Stimulated activated CD4-positive, alpha-beta T cell treated with anti-CD3 and anti-CD28 coated beads, Interleukin-1b, Interleukin-23, amount 100 ng/mL, for 1 hour (primary cell): ENCODE measurements around the gene ANG.
"Not testable (repeated sequence)": the region's sequence is repeated elsewhere in the genome, so short reads cannot be mapped to it uniquely, and the experiment has no call there.

ENCODE experiments used
- DNase-seq, 2 donors: peaks; one replicate each; pipeline ENCODE4 v3.0.0-alpha.2; 2020; ENCODE audit warnings: low read depth in 2 of 2

ANG gene

DNA sequence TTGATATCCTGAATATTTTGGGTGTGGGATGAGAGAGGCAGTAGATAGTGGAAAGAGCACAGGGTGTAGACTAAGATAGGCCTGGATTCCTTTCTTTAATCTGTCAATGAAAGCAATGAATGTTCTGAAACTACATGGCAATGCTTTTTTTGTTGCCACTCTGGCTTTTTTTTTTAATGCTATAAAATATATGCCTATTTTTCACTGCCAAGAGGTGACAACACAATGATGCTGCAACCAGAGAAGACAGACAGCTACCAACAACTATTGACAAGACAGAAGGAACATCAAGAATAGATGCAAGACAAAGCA, 9.4 kb downstream of the ANG start:
- DNase-seq: no peak

- DNase-seq: no peak
These were observed 10.4 kb downstream of the ANG start for GRCh38 chr14:20698934-20699333.

DNA sequence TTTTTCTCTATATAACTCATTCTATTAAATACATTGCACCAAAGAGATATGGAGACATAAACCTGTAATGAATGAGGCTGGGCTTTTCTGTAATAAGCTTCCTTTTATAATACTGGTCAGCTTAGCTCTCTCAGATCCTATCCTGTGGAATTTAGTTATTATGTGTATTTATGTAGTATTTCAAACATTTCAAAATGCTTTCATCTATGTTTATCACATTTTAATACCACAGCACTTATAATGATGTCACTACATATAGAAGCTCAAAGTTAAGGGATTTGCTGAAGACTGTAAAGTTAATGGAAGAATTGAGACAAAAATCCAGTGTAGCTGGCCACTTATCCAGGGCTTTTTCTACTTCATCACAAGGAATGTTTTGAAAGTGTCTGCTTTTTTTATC, 11.4 kb downstream of the ANG start:
- DNase-seq: no peak

DNA sequence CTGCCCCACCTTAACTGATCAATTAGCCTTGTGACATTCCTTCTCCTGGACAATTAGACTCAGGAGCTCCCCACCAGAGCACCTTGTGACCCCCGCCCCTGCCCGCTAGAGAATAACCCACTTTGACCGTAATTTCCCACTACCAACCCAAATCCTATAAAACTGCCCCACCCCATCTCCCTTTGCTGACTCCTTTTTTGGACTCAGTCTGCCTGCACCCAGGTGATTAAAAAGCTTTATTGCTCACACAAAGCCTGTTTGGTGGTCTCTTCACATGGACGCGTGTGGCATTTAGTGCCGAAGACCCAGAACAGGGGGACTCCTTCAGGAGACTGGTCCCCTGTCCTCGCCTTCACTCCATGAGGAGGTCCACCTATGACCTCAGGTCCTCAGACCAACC, 12.4 kb downstream of the ANG start:
- DNase-seq: not testable (repeated sequence)

- DNase-seq: no peak
These were observed 18.2 kb downstream of the ANG start for GRCh38 chr14:20706657-20707355.

DNA sequence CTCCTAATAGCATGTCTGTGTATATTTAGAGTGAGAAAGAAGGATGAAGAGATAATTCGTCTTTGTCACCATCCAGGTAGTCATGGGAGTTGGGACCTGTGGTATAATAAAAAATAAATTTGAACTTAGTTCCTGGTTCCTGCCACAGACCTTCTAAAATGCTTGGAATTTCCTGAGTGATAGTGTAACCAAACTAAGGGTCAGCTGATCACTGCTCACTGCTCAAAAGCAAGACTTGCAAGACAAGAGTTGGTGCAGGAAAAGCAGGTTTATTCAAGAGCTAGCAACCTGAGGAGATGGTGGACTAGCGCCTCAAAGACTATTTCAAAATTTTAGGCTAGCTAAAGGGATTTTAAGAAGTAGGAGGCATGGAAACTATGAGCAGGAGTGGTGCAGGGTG, 19.1 kb downstream of the ANG start:
- DNase-seq: no peak

- DNase-seq: no peak
These were observed 22.7 kb downstream of the ANG start for GRCh38 chr14:20711261-20711660.

- no peak for DNase-seq
These were observed 23.1 kb downstream of the ANG start for GRCh38 chr14:20711685-20712084.

DNA sequence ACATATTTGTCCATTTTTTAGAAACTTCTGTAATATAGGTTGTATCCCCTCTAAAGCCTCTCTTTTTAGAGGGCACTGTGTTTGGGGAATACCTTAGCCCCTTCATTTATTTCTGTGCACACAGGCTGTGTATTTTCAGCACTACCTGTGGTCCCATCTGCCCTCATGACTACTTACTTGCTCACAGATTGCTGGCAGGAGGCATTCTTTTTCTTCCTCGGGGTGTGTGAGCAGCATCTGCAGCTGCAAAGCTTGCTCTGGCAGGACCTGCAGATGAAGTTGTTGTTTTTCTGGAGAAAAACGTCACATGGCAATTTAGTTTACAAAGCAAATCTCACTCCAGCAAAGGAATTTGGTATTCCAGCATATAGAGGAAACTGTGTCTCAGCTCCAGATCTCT, 24.3 kb downstream of the ANG start:
- no peak for DNase-seq

- DNase-seq: no peak
These were observed 26.2 kb downstream of the ANG start for GRCh38 chr14:20714593-20715250.

- DNase-seq: no peak
These were observed 31.2 kb downstream of the ANG start for GRCh38 chr14:20719777-20720176.

- no peak for DNase-seq
These were observed 32.2 kb downstream of the ANG start for GRCh38 chr14:20720741-20721140.

DNA sequence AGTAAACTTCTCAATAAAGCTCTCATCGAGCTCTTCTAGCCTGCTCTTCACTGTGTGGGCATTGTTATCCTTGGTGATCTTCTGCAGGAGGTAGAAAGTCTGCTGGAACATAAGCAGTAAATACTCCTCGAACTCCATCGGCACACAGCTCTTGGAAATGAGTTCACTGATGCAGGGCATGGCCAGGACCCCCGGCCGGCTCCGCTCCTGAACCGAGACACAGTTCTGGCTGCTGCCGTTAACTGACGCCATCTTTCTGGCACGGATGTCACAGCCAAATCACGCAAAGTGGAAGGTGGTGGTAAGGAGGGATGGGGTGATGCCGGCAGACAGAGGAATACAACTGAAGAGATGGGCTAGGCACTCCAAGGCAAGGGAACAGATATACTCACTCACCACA, 33.5 kb downstream of the ANG start:
- DNase-seq: no peak

GRCh38 chr14:20723488-20723887, 34.9 kb downstream of the ANG start:
- DNase-seq: no peak

GRCh38 chr14:20726121-20726520, 37.6 kb downstream of the ANG start:
- not testable (repeated sequence) for DNase-seq

- no peak for DNase-seq
These were observed 38.0 kb downstream of the ANG start for GRCh38 chr14:20726531-20726930.

GRCh38 chr14:20730891-20731290, 42.3 kb downstream of the ANG start:
- DNase-seq: no peak

GRCh38 chr14:20732477-20732876, 43.9 kb downstream of the ANG start:
- DNase-seq: no peak

DNA sequence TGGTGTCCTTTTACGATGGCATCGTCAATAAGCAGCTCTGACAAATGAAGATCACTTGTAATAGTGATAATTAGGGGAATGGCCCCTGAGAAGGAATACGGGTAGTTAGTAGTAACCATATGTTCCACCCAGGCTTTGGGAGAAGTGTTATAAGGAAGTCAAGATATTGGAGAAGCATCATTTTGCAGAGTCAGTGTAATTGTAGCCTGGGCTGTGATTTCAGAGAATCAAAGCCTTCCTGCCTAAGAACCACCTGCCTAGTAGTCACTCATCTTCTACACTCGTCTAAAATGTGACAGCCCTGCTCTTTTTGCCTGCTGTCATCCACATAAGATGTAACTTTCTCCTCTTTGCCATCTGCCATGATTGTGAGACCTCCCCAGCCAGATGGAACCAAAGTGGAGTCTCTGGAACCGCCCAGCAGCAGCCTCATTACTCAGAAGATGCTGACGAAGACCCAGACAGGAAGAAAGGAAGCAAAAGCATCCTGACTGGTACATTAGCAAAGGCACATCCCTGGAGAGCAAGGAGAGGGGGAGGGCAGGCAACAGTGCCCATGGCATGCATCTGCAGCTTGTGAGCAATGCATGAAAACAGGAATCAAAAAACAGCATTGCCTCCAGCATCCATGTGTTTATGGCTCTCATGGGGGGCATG, 44.5 kb downstream of the ANG start:
- DNase-seq: no peak

DNA sequence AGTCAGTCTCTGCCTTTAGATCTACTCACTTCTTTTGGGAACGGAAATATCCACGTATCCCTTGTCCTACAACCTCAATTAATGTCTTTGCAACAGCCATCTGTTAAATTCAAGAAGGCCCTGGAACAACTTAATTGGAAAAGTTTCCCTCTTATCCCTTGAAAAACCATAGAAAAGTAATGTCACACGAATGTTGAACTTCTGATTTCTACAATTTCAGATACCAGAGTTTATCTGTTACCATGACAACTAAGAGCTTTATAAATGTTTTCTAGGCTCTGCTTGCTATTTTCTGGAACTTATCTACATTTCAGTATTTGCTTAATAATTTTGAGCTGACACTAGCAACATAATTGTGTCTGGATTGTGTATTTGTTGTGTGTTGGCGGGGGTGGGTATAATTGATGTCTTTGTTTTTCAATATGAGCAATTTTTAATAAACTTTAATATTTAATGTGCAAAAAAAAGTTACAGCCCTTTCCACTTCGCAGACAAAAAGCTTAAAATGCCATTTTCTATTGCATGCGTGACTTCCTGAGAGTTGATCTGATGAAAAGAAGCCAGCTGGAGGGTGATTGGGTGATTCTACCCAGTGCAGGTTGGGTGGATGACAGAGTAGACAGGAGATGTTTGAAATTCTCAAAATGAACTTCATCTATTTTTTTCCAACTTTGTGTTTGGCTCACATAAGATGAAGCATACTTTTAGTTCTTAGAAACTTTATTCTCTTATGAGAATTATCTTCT, 45.3 kb downstream of the ANG start:
- DNase-seq: no peak

GRCh38 chr14:20734430-20734806, 45.9 kb downstream of the ANG start:
- no peak for DNase-seq

- DNase-seq: not testable (repeated sequence)
These were observed 49.7 kb downstream of the ANG start for GRCh38 chr14:20738292-20738691.

GRCh38 chr14:20742132-20742531, 53.6 kb downstream of the ANG start:
- no peak for DNase-seq
